Measurements from ENCODE around the gene MAGEA9. TPM values are rescaled to one million over a fixed set of nuclear protein-coding genes. Genes with fewer than 3 reads are reported as not detected.
"Not testable (repeated sequence)": the region's sequence is repeated elsewhere in the genome, so short reads cannot be mapped to it uniquely, and the experiment has no call there.

The MAGEA9 gene, protein sequence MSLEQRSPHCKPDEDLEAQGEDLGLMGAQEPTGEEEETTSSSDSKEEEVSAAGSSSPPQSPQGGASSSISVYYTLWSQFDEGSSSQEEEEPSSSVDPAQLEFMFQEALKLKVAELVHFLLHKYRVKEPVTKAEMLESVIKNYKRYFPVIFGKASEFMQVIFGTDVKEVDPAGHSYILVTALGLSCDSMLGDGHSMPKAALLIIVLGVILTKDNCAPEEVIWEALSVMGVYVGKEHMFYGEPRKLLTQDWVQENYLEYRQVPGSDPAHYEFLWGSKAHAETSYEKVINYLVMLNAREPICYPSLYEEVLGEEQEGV
- total RNA-seq: not detected

GRCh38 chrX:149781727-149782126 lies at the start of gene MAGEA9:
MAGEA9 (plus strand) TSS chrX:149781930; CDS start chrX:149786211, 4,281 bp downstream.
- H3K36me3 ChIP-seq (ENCODE audit: control insufficient read depth in 3 of 3, insufficient read depth in 3 of 3, low read length in 3 of 3); H3K9ac ChIP-seq (ENCODE audit: low read depth in 1 of 3, low read length in 3 of 3); H3K4me1 ChIP-seq (ENCODE audit: control insufficient read depth in 3 of 3, insufficient read depth in 3 of 3, low read length in 3 of 3); H3K4me3 ChIP-seq (ENCODE audit: low read length in 3 of 3); H3K27me3 ChIP-seq (ENCODE audit: control insufficient read depth in 3 of 3, insufficient read depth in 3 of 3, low read length in 3 of 3); H3K9me3 ChIP-seq (ENCODE audit: control insufficient read depth in 3 of 3, low read length in 3 of 3); H3K27ac ChIP-seq (ENCODE audit: low read depth, low read length): not testable (repeated sequence)

DNA sequence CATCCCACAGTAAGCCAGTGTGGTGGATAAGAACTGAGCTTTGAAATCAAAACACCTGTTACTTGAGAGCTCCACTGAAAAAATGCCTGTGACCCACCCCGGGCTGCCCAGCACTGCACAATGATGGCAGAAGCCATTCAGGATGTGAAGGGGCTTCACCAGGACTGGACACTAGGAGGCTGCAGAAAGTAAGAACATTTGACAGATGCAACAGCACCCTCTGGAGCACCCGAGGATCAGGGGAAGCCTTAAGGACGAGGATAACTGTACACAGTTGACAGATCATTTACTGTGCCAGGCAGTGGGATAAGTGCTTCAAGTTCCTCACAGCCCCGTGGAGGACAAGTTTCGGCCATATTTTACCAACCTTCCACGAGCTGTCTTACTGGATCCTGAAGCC lies 39.5 kb upstream of the MAGEA9 start:
- H3K27me3 ChIP-seq (ENCODE audit: control insufficient read depth in 3 of 3, insufficient read depth in 3 of 3, low read length in 3 of 3); H3K9ac ChIP-seq (ENCODE audit: low read depth in 1 of 3, low read length in 3 of 3); H3K36me3 ChIP-seq (ENCODE audit: control insufficient read depth in 3 of 3, insufficient read depth in 3 of 3, low read length in 3 of 3); H3K27ac ChIP-seq (ENCODE audit: low read depth, low read length); H3K4me1 ChIP-seq (ENCODE audit: control insufficient read depth in 3 of 3, insufficient read depth in 3 of 3, low read length in 3 of 3); H3K4me3 ChIP-seq (ENCODE audit: low read length in 3 of 3); H3K9me3 ChIP-seq (ENCODE audit: control insufficient read depth in 3 of 3, low read length in 3 of 3): not testable (repeated sequence)

DNA sequence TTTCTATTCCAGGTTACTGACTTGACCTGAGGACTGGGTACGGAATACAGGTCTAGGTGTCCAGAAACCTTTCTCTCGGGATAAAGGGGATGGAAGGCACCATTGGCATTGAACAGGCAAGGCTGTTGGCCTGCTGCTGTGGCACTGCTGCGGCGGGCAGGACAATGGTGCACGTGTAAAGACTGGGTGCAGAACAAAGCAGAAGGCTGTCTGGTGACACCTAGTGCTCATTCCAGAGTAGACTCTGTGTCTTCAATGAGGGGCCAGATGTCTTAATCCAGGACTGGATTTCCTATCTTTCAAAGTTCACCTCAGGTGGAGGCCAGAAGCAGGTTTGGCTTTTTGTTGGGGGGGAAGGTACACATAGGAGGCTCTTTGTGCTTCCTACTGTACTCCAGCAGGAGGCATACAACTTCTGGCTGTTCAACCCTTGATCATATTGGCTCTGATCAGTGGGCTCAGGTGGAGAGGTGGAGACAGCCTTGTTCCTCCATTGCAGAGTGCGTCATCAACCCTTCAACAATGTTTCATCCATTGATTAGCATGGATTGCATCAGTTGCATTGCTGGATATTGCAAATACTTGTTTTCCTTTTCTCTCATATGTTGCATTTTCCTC lies 35.2 kb upstream of the MAGEA9 start:
- H3K27me3 ChIP-seq (ENCODE audit: control insufficient read depth in 3 of 3, insufficient read depth in 3 of 3, low read length in 3 of 3); H3K9ac ChIP-seq (ENCODE audit: low read depth in 1 of 3, low read length in 3 of 3); H3K4me1 ChIP-seq (ENCODE audit: control insufficient read depth in 3 of 3, insufficient read depth in 3 of 3, low read length in 3 of 3); H3K4me3 ChIP-seq (ENCODE audit: low read length in 3 of 3); H3K36me3 ChIP-seq (ENCODE audit: control insufficient read depth in 3 of 3, insufficient read depth in 3 of 3, low read length in 3 of 3); H3K9me3 ChIP-seq (ENCODE audit: control insufficient read depth in 3 of 3, low read length in 3 of 3); H3K27ac ChIP-seq (ENCODE audit: low read depth, low read length): not testable (repeated sequence)

GRCh38 chrX:149757206-149758067 lies 24.3 kb upstream of the MAGEA9 start:
- no peak overlapping the region for H3K9ac ChIP-seq (ENCODE audit: low read depth in 1 of 3, low read length in 3 of 3)

GRCh38 chrX:149758068-149758714 lies 23.5 kb upstream of the MAGEA9 start:
- Histone ChIP-seq H3K9ac (ENCODE audit: low read depth in 1 of 3, low read length in 3 of 3) (no peak overlapping the region), H3K27ac (ENCODE audit: low read depth, low read length) (no peak overlapping the region), H3K36me3 (ENCODE audit: control insufficient read depth in 3 of 3, insufficient read depth in 3 of 3, low read length in 3 of 3) (no peaks in the 10 kb centered on the region), H3K4me3 (ENCODE audit: low read length in 3 of 3) (no peak overlapping the region), H3K27me3 (ENCODE audit: control insufficient read depth in 3 of 3, insufficient read depth in 3 of 3, low read length in 3 of 3) (peaks cover 0 to 4% (median 0%) of the 10 kb centered on the region in 3 donors), H3K4me1 (ENCODE audit: control insufficient read depth in 3 of 3, insufficient read depth in 3 of 3, low read length in 3 of 3) (no peaks in the 10 kb centered on the region), H3K9me3 (ENCODE audit: control insufficient read depth in 3 of 3, low read length in 3 of 3) (no peaks in the 10 kb centered on the region)

More at GRCh38 chrX:149757206-149758067, 24.3 kb upstream of the MAGEA9 start:
- no peaks in the 10 kb centered on the region for H3K9me3 ChIP-seq (ENCODE audit: control insufficient read depth in 3 of 3, low read length in 3 of 3)
- no peaks in the 10 kb centered on the region for H3K4me1 ChIP-seq (ENCODE audit: control insufficient read depth in 3 of 3, insufficient read depth in 3 of 3, low read length in 3 of 3)
- H3K27me3 ChIP-seq (ENCODE audit: control insufficient read depth in 3 of 3, insufficient read depth in 3 of 3, low read length in 3 of 3): peaks cover 0 to 4% (median 0%) of the 10 kb centered on the region in 3 donors
- no peak overlapping the region for H3K27ac ChIP-seq (ENCODE audit: low read depth, low read length)
- no peaks in the 10 kb centered on the region for H3K36me3 ChIP-seq (ENCODE audit: control insufficient read depth in 3 of 3, insufficient read depth in 3 of 3, low read length in 3 of 3)
- H3K4me3 ChIP-seq (ENCODE audit: low read length in 3 of 3): no peak overlapping the region

DNA sequence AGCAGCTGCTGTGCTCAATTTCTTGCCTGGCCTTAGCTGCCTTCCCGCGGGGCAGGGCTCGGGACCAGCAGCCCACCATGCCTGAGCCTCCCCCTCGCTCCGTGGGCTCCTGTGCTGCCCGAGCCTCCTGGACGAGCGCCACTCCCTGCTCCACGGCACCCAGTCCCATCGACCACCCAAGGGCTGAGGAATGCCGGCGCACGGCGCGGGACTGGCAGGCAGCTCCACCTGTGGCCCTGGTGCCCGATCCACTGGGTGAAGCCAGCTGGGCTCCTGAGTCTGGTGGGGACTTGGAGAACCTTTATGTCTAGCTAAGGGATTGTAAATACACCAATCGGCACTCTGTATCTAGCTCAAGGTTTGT lies 23.0 kb upstream of the MAGEA9 start:
- not testable (repeated sequence) for H3K9me3 ChIP-seq (ENCODE audit: control insufficient read depth in 3 of 3, low read length in 3 of 3); H3K4me1 ChIP-seq (ENCODE audit: control insufficient read depth in 3 of 3, insufficient read depth in 3 of 3, low read length in 3 of 3); H3K9ac ChIP-seq (ENCODE audit: low read depth in 1 of 3, low read length in 3 of 3); H3K27ac ChIP-seq (ENCODE audit: low read depth, low read length); H3K27me3 ChIP-seq (ENCODE audit: control insufficient read depth in 3 of 3, insufficient read depth in 3 of 3, low read length in 3 of 3); H3K36me3 ChIP-seq (ENCODE audit: control insufficient read depth in 3 of 3, insufficient read depth in 3 of 3, low read length in 3 of 3); H3K4me3 ChIP-seq (ENCODE audit: low read length in 3 of 3)

DNA sequence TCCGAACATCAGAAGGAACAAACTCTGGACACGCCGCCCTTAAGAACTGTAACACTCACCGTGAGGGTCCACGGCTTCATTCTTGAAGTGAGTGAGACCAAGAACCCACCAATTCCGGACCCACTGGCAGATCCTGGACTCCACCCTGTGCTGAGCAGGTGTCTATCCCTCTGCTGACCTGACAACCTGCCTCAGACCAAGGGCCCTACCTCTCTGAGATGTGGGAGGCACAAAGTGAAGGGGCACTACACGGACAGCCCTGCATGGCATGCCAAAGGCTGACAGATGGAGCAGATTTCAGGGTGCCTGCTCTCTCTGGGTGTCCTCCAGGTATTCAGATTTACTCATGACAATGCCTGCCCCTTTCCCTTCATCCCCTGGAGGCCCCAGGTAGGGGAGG lies 21.9 kb upstream of the MAGEA9 start:
- Histone ChIP-seq H3K9ac (ENCODE audit: low read depth in 1 of 3, low read length in 3 of 3) (no peak overlapping the region), H3K27ac (ENCODE audit: low read depth, low read length) (no peak overlapping the region), H3K27me3 (ENCODE audit: control insufficient read depth in 3 of 3, insufficient read depth in 3 of 3, low read length in 3 of 3) (peaks cover 0 to 4% (median 0%) of the 10 kb centered on the region in 3 donors), H3K4me3 (ENCODE audit: low read length in 3 of 3) (no peak overlapping the region), H3K36me3 (ENCODE audit: control insufficient read depth in 3 of 3, insufficient read depth in 3 of 3, low read length in 3 of 3) (no peaks in the 10 kb centered on the region), H3K4me1 (ENCODE audit: control insufficient read depth in 3 of 3, insufficient read depth in 3 of 3, low read length in 3 of 3) (no peaks in the 10 kb centered on the region), H3K9me3 (ENCODE audit: control insufficient read depth in 3 of 3, low read length in 3 of 3) (no peaks in the 10 kb centered on the region)

DNA sequence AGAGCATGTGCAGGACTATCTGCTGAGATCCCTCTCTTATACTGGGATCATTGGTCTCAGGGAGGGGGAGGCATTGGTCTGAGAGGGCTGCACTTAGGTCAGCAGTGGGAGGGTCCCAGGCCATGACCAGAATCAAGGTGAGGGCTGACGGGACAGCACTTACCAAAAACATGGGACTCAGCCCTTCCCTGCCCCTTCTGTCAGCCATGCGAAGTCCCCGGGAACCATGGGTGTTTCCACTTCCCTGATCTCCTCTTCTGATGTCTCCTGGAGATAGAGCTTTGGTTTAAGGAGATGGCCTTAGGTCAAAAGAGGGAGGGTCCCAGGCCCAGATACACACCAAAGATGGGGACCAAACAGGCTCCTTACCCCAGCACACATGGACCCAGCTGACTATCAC lies 20.8 kb upstream of the MAGEA9 start:
- Histone ChIP-seq H3K36me3 (ENCODE audit: control insufficient read depth in 3 of 3, insufficient read depth in 3 of 3, low read length in 3 of 3) (no peaks in the 10 kb centered on the region), H3K9me3 (ENCODE audit: control insufficient read depth in 3 of 3, low read length in 3 of 3) (no peaks in the 10 kb centered on the region), H3K27ac (ENCODE audit: low read depth, low read length) (no peak overlapping the region), H3K4me3 (ENCODE audit: low read length in 3 of 3) (no peak overlapping the region), H3K9ac (ENCODE audit: low read depth in 1 of 3, low read length in 3 of 3) (no peak overlapping the region), H3K4me1 (ENCODE audit: control insufficient read depth in 3 of 3, insufficient read depth in 3 of 3, low read length in 3 of 3) (no peaks in the 10 kb centered on the region), H3K27me3 (ENCODE audit: control insufficient read depth in 3 of 3, insufficient read depth in 3 of 3, low read length in 3 of 3) (peaks cover 0 to 4% (median 0%) of the 10 kb centered on the region in 3 donors)

DNA sequence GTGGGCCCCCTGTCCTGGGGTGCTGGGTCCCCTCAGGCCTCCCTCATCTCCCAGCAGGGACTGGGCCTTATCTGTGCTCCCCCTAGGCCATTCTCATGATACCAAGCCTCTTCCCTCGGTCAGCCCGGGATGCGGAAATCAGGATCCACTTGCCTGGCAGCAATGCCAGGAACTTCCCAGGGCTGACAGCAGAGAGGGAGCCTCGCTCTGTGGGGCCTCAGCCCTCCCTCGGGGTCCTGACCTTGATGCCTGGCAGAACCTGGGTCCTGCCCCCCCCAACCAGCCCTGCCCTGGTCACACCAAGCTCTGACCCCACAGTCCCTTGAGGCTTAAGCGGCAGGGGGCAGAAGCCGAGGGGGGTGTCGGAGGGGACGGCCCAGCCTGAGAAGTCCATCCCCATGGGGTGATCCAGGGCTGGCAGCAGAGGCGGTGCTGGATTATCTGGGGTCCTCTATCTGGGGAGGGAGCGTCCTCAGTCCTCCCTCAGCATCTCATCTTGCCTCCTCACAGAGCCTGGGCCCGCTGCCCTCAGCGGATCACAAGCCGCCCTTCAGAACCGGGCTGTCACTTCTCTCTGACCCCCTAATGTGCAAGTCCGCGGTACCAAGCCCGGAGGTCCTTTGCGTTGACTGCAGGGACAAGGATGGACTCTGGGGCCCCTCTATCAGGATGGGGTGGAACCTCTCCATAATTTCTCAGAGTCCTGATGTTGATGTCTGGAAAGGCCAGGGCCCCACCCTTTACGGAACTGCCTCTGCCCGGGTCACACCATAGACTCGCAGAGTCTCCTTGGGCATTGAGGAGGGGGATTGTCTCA lies 19.7 kb upstream of the MAGEA9 start:
- H3K27ac ChIP-seq (ENCODE audit: low read depth, low read length); H3K4me1 ChIP-seq (ENCODE audit: control insufficient read depth in 3 of 3, insufficient read depth in 3 of 3, low read length in 3 of 3); H3K9me3 ChIP-seq (ENCODE audit: control insufficient read depth in 3 of 3, low read length in 3 of 3); H3K9ac ChIP-seq (ENCODE audit: low read depth in 1 of 3, low read length in 3 of 3); H3K4me3 ChIP-seq (ENCODE audit: low read length in 3 of 3); H3K27me3 ChIP-seq (ENCODE audit: control insufficient read depth in 3 of 3, insufficient read depth in 3 of 3, low read length in 3 of 3); H3K36me3 ChIP-seq (ENCODE audit: control insufficient read depth in 3 of 3, insufficient read depth in 3 of 3, low read length in 3 of 3): not testable (repeated sequence)
